T47D (cell line): Measurements from ENCODE around the gene MCOLN2.

ENCODE experiments used
- DNase-seq, 2 experiments: peaks; one replicate each; pipeline versions ENCODE4 v3.0.0 to v3.0.0-alpha.2; 2011 to 2012; ENCODE audit warnings: low read depth in 1 of 2, low spot score in 1 of 2
- JUND ChIP-seq: IDR thresholded peaks from 2 replicates; pipeline ENCODE4 v1.6.1; 2012; ENCODE audit warnings: low read depth
- in situ Hi-C: cut with HindIII; loops from 2 replicates; pipeline ENCODE4 v1.10.0; 2016; ENCODE audit warnings: low sequenced_read_pairs, low pct_unique_long_range_greater_than_20kb

MCOLN2 gene

GRCh38 chr1:84946631-84947030, 50.3 kb downstream of the MCOLN2 start:
- in situ Hi-C loops: no loop called here
- DNase-seq: no peak
- no peak for TF ChIP-seq JUND

- DNase-seq: peak; percentile 8 to 89
- no peak for TF ChIP-seq JUND
- in situ Hi-C loops: no loop called here
Observed at GRCh38 chr1:84944767-84945486, 52.0 kb downstream of the MCOLN2 start.

GRCh38 chr1:84941843-84942242, 55.1 kb downstream of the MCOLN2 start:
- DNase-seq: no peak
- in situ Hi-C loops: no loop called here
- TF ChIP-seq JUND: no peak

- no peak for DNase-seq
- in situ Hi-C loops: no loop called here
Observed at GRCh38 chr1:84940481-84940880, 56.4 kb downstream of the MCOLN2 start.

GRCh38 chr1:84939761-84940160, 57.2 kb downstream of the MCOLN2 start:
- DNase-seq: no peak
- in situ Hi-C loops: no loop called here

More at GRCh38 chr1:84940481-84940880, 56.4 kb downstream of the MCOLN2 start:
- TF ChIP-seq JUND: no peak

GRCh38 chr1:84939151-84939550, 57.8 kb downstream of the MCOLN2 start:
- no peak for TF ChIP-seq JUND
- in situ Hi-C loops: no loop called here
- DNase-seq: no peak

More at GRCh38 chr1:84939761-84940160, 57.2 kb downstream of the MCOLN2 start:
- no peak for TF ChIP-seq JUND

- TF ChIP-seq JUND: no peak
- in situ Hi-C loops: no loop called here
- DNase-seq: peak; percentile 5 to 70
Observed at GRCh38 chr1:84936116-84936810, 60.6 kb downstream of the MCOLN2 start.

- no peak for DNase-seq
- in situ Hi-C loops: no loop called here
- TF ChIP-seq JUND: no peak
Observed at GRCh38 chr1:84933011-84933611, 63.8 kb downstream of the MCOLN2 start.

- no peak for TF ChIP-seq JUND
- DNase-seq: no peak
- in situ Hi-C loops: no loop called here
Observed at GRCh38 chr1:84930831-84931230, 66.1 kb downstream of the MCOLN2 start.

GRCh38 chr1:84930329-84930728, 66.6 kb downstream of the MCOLN2 start:
- DNase-seq: no peak
- in situ Hi-C loops: no loop called here

GRCh38 chr1:84929581-84929980, 67.3 kb downstream of the MCOLN2 start:
- in situ Hi-C loops: no loop called here
- TF ChIP-seq JUND: no peak
- no peak for DNase-seq

More at GRCh38 chr1:84930329-84930728, 66.6 kb downstream of the MCOLN2 start:
- TF ChIP-seq JUND: no peak

- no peak for TF ChIP-seq JUND
- no peak for DNase-seq
- in situ Hi-C loops: no loop called here
Observed at GRCh38 chr1:84928979-84929378, 67.9 kb downstream of the MCOLN2 start.

- TF ChIP-seq JUND: no peak
- DNase-seq: no peak
- in situ Hi-C loops: no loop called here
Observed at GRCh38 chr1:84923317-84923716, 73.6 kb downstream of the MCOLN2 start.
